GM20000 (cell line): Measurements from ENCODE around the gene CUL1.

Experiments used
- DNase-seq: peaks from one replicate; pipeline ENCODE4 v3.0.0; 2012; ENCODE audit warnings: low spot score
- TF ChIP-seq, protein P1 (sequence below): IDR thresholded peaks from 2 replicates; pipeline ENCODE4 v1.5.1; 2012; ENCODE audit warnings: mild to moderate bottlenecking, control low read depth; ENCODE audit errors: extremely low read depth, missing control alignments

Gene CUL1

DNA sequence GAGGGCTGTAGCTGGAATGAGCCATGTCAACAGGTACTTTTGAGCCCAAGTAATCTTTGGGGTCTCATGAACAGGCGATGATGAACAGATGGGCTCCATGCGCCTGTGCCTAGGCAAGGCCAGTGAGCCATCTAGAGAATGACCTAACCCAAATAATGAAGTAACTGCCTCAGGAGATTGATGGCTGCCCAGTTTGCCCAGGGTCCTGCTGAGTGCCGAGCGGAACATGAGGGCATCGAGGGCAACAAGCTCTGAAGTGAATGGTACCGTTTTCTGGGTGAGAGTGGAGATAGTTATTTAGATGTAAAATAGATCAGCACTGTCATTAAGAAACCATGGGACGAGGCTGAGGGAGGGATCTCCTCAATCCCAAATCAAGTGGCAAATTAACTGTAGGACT lies 107.5 kb downstream of the CUL1 start:
- no peak for DNase-seq
- TF ChIP-seq, protein P1, sequence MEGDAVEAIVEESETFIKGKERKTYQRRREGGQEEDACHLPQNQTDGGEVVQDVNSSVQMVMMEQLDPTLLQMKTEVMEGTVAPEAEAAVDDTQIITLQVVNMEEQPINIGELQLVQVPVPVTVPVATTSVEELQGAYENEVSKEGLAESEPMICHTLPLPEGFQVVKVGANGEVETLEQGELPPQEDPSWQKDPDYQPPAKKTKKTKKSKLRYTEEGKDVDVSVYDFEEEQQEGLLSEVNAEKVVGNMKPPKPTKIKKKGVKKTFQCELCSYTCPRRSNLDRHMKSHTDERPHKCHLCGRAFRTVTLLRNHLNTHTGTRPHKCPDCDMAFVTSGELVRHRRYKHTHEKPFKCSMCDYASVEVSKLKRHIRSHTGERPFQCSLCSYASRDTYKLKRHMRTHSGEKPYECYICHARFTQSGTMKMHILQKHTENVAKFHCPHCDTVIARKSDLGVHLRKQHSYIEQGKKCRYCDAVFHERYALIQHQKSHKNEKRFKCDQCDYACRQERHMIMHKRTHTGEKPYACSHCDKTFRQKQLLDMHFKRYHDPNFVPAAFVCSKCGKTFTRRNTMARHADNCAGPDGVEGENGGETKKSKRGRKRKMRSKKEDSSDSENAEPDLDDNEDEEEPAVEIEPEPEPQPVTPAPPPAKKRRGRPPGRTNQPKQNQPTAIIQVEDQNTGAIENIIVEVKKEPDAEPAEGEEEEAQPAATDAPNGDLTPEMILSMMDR: no peak

DNA sequence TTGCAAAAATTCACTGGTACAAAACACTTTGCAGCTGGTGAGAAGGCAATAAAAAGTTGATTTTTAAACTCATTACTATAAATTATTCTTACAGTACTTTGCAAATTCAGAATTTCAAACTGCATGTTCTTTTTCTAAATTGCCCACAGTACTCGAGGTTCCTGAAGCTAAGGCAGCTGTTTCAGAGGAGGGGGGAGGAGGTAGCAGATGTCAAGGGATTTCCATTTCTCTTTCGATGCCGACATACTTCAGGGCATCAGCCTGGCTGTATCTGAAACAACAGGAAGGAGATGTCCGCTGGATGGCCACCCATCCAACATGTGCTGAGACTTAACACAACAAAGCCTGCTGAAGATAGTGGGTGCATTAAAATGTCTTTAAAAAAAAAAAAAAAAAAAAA lies 108.7 kb downstream of the CUL1 start:
- TF ChIP-seq, protein P1: no peak

DNA sequence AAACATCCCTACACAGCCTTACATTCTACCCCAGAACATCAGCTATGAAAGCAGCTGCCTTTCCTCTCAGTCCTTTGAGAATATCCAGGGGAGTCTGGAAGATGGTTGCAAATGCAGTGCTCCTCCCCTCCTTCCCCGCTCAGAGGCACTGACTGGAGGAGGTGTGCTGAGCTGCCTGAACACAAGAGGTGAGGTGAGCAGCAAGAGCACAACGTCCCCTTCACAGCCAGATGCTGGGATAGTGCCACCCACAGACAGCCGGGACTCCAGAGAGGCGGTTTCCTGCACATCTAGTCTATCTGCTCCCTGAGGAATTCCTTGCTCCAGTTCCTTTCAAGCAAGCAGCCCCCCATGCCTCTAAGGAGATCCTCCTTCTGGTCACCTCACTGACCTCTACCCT lies 111.2 kb downstream of the CUL1 start:
- DNase-seq: no peak
- TF ChIP-seq, protein P1: no peak

More for the DNA sequence above, 108.7 kb downstream of the CUL1 start:
- DNase-seq: no peak

DNA sequence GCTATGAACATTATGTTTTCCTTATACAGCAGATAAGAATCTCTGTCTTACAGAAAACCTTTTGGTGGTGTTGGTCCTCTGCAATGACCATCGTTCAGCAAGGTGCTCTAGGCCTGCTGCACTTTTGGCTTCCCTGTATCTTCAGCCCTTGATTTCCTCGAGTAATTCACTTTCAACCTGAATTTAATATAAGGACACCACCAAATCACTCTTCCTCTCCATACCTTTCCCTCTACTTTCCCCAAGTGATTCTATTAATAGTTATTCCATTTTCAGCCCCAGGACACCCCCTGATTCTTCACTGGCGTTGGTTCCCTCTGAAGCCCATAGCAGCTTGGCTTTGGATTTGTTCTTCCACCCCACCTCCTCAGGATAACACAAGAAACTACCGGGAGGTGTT lies 113.2 kb downstream of the CUL1 start:
- TF ChIP-seq, protein P1: no peak
- no peak for DNase-seq

DNA sequence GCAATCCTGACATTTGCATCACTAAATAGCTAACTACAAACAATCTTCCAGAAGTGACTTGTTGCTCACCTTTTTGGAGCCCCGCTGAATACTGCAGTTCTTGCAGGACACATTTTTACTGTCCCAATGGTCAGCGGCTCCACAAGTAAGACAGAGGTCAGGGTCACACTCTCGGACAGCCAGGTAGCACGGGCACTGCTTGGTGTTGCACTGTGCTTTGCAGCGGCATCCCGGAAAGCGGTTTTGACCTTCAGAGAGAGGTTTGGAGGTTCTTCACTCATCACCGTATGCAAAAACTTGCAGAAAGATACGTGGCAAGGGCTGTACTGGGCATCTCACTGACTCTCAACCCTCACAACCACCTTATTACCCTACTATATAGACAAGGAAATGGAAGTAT lies 115.2 kb downstream of the CUL1 start:
- no peak for DNase-seq
- TF ChIP-seq, protein P1: no peak

DNA sequence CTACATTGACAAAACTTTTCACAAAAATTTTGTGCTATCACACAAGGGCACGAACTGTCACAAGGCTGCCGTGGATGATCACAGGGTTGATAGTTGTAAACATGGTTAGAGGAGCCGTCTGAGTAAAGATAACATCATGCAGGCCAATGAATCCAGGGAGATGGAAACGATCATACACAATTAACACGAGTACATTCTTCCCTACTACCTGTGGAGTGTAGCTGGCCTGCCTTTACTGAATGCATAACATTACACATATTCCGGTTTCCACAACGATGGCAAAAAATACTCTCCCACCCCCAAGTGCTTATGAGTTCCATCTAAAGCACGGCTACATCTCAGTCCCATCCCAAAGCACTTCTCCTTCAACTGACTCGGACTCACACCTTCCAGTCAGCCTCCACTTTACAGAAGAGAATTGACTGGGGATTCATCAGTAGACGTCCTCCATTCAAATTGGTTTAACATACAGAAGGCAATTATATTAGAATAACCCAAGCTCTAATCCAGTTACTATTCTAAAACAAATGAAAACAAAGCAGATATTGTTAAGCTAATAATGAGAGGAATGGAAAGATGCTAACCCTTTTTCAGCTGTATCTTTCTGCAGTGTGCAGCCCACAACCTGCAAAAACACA lies 116.3 kb downstream of the CUL1 start:
- DNase-seq: no peak
- TF ChIP-seq, protein P1: no peak

DNA sequence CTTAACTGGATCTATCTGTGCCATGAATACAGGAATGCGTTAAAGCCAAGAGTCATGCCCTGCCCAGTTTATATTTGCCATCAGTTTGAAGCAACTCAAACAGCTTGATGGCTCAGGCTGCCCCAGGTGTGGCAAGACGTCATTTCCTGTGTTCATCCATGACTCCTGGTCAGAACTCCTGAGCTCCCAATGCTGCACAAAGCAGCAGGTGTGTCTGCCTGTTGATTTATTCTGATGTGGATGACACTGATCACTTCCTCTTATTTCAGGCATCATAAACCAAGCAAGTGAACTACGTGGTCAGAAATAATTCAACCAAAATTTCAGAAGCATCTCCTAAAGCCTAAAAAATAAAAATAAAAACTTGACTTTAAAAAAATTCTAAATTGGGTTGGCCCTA lies 116.9 kb downstream of the CUL1 start:
- TF ChIP-seq, protein P1: no peak

More for the DNA sequence above, 116.9 kb downstream of the CUL1 start:
- DNase-seq: no peak
